ENCODE data around the gene ECI1. TPM values are rescaled to one million over a fixed set of nuclear protein-coding genes. Genes with fewer than 3 reads are reported as not detected.
A peak's percentile ranks its signal among the peaks of the same experiment; 100 is the strongest.

The ECI1 gene
- total and polyA plus RNA-seq, 2 of the 13 experiments (the other 11 are each of a cell fraction or from before 2014, with no cell fraction given) = 82.0 to 102 TPM

DNA sequence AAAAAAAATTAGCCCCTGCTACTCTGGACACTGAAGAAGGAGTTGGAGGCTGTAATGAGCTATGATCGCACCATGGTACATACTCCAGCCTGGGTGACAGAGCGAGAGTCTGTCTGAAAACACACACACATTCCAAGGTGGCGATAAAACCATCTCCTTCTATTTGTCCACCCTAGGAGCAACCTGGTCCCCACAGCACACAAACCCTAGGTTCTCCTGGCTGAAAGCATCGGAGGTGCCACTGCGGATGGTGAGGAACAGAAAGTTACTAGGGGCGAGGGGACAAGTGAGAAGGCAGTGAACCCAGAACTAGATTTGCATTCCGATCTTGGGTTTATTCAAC, 1.4 kb upstream of the ECI1 start (continued):
- no peak for TF ChIP-seq ZNF280D (CRISPR knock-in tag; IDR thresholded peaks at IDR 0.05)

DNA sequence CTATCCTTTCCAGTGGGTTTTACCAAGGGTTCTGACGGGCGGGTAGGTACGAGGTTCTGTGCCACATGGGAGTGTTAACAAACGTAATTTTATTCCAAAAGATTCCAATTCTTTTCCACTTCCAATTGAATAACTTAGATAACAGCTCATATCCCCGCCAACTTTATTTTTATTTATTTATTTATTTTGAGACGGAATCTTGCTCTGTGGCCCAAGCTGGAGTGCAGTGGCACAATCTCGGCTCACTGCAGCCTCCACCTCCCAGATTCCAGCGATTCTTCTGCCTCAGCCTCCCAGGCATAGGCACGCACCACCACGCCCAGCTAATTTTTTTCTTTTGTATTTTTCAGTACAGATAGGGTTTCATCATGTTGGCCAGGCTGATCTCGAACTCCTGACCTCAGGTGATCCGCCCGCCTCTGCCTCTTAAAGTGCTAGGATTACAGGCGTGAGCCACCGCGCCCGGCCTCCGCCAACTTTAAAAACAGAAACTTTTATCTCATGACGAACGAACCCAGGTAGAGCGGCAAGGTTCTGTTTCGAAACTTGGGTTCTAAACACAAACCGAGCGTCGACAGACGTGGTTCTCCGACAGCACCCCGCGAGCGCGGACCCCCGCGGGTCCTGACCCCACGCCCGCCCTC, 613 bp downstream of the ECI1 start:
- no peaks in the 10 kb centered on the region for H3K9me3 ChIP-seq (ENCODE audit: low read length)
- peak overlapping the region; percentile 79 for H3K4me2 ChIP-seq (ENCODE audit: low read depth, low read length)
- CTCF ChIA-PET (ENCODE audit: low intra/inter-chr PET ratio, low total read pairs) = interaction anchor here (1.8 kb wide), 1 partner anchor 56 kb away, joined by 6 read pairs; no protein-coding TSS in a partner anchor
- DNase-seq (ENCODE audit: low spot score) = no peak
- peaks cover 23% of the 10 kb centered on the region for H3K79me2 ChIP-seq (ENCODE audit: insufficient read depth, low read length)
- H3K27me3 ChIP-seq (ENCODE audit: control insufficient read depth in 1 of 2, insufficient read depth in 2 of 2, low read length in 2 of 2) = no peaks in the 10 kb centered on the region; a peak in 1 of 5 replicates
- peaks cover 27% of the 10 kb centered on the region for H3K4me1 ChIP-seq (ENCODE audit: insufficient read depth, low read length)
- peaks cover 5% of the 10 kb centered on the region for H4K20me1 ChIP-seq (ENCODE audit: insufficient read depth, low read length)
- peak overlapping the region; percentile 71 to 84 (median 75) for H3K4me3 ChIP-seq (replicated peaks in 1 of 3; ENCODE audit: insufficient read depth in 1 of 3, low read depth in 2 of 3, low read length in 3 of 3)
- H3K9ac ChIP-seq (ENCODE audit: insufficient read depth, low read depth, low read length) = peak overlapping the region; percentile 80
- H3K27ac ChIP-seq (ENCODE audit: extremely low read length, insufficient read depth, low read length) = peak overlapping the region; percentile 83
- H2AFZ ChIP-seq (ENCODE audit: low read length) = no peak overlapping the region
- intact Hi-C loops (cut with micrococcal nuclease; ENCODE audit: unreplicated experiment) = loop anchor here (5.0 kb wide), 1 partner anchor 53 kb away; the partner anchor contains the start of gene CASKIN1
- no peak for ATAC-seq
- POLR2A ChIA-PET = interaction anchor here (0.7 to 3.7 kb wide), 27 partner anchors 9 to 310 kb away, joined by 3 to 79 read pairs (median 5); partner anchors contain the start of genes CASKIN1, E4F1, PDPK1 and PGP
- in situ Hi-C loops (cut with HindIII; ENCODE audit: extremely low pct_ligation_motif_present, low pct_unique_long_range_greater_than_20kb) = no loop called here
- WGBS (ENCODE audit: low lambda C conversion rate) = 2% methylated on average over 33 of the region's 35 CpGs
- peaks cover 17 to 33% of the 10 kb centered on the region in 2 experiments for H3K36me3 ChIP-seq (replicated peaks in 1 of 2; ENCODE audit: control insufficient read depth in 1 of 2, insufficient read depth in 2 of 2, low read length in 2 of 2)
- FAIRE-seq = no peak
- TSS peak; percentile 78 for BruUV-seq (replicated peaks)
- peak in 1 of 2 experiments; percentile 31; a peak in 1 of 4 replicates for TF ChIP-seq NR2F1 (CRISPR knock-in tag; IDR thresholded peaks at IDR 0.05)
- peak; percentile 26; the same call in 1 of the 2 replicates for TF ChIP-seq MYC (CRISPR knock-in tag; IDR thresholded peaks at IDR 0.05; ENCODE audit: borderline replicate concordance)
- TF ChIP-seq HNRNPH1 (optimal IDR thresholded peaks at IDR 0.05; ENCODE audit: low read depth, low read length) = no peak
- no peak for TF ChIP-seq ZNF234 (CRISPR knock-in tag; conservative IDR thresholded peaks at IDR 0.05)
- no peak for TF ChIP-seq ZNF557 (CRISPR knock-in tag; IDR thresholded peaks at IDR 0.05)
- TF ChIP-seq NCOA2 (CRISPR knock-in tag; IDR thresholded peaks at IDR 0.05) = 0 out of 2 replicates have a peak, but pooled peaks have one; percentile 20
- TF ChIP-seq ZNF770 (CRISPR knock-in tag; IDR thresholded peaks at IDR 0.05) = peak; percentile 58; the same call in 1 of the 2 replicates
- 0 out of 4 replicates have a peak, but pooled peaks of 1 of the 2 experiments have one; percentile 28 for TF ChIP-seq ATF4 (CRISPR knock-in tag; IDR thresholded peaks at IDR 0.05)
- no peak for TF ChIP-seq BRF2 (CRISPR knock-in tag; IDR thresholded peaks at IDR 0.05)
- TF ChIP-seq KDM2A (CRISPR knock-in tag; IDR thresholded peaks at IDR 0.05; ENCODE audit: borderline replicate concordance, low read depth) = 0 out of 2 replicates have a peak, but pooled peaks have one; percentile 3
- TF ChIP-seq ZNF550 (CRISPR knock-in tag; IDR thresholded peaks at IDR 0.05; ENCODE audit: borderline replicate concordance) = 0 out of 2 replicates have a peak, but pooled peaks have one; percentile 5

Measured in HepG2 (cell line).